Activated B cell treated with CpG ODN at 0.5 μM for 24 hours (primary cell): Measurements from ENCODE around the gene NOS1AP. TPM values are rescaled to one million over a fixed set of nuclear protein-coding genes. Genes with fewer than 3 reads are reported as not detected.

ENCODE experiments used
- ATAC-seq: fragments of 200-7000 bp; cut with Tn5 transposase; one replicate; pipeline ENCODE4 v1.10.0; 2021; ENCODE audit warnings: low read depth, mild to moderate bottlenecking, moderate library complexity
- CTCF ChIA-PET: fragments of 350-600 bp; sonication (Branson Sonifier 250); formaldehyde crosslinking; loops from one replicate; lab custom pipeline; 2021; ENCODE audit warnings: antibody characterized with exemption; lab: Charles Lee
- POLR2A ChIA-PET: fragments of 350-600 bp; sonication (Branson Sonifier 250); formaldehyde crosslinking; loops from one replicate; lab custom pipeline; 2021; ENCODE audit warnings: antibody characterized with exemption; lab: Charles Lee
- DNase-seq: peaks from one replicate; pipeline ENCODE4 v3.0.0; 2022
- H3K27ac Mint-ChIP-seq: one replicate; pipeline ENCODE4 v1.8.0; 2020; ENCODE audit warnings: mixed read lengths
- H3K27me3 Mint-ChIP-seq: one replicate; pipeline ENCODE4 v1.8.0; 2021; ENCODE audit warnings: mixed read lengths
- H3K36me3 Mint-ChIP-seq: one replicate; pipeline ENCODE4 v1.8.0; 2021; ENCODE audit warnings: low read depth, mixed read lengths
- H3K4me1 Mint-ChIP-seq: one replicate; pipeline ENCODE4 v1.8.0; 2021; ENCODE audit warnings: mixed read lengths
- H3K4me3 Mint-ChIP-seq: one replicate; pipeline ENCODE4 v1.8.0; 2020; ENCODE audit warnings: mild to moderate bottlenecking, mixed read lengths
- H3K9me3 Mint-ChIP-seq: one replicate; pipeline ENCODE4 v1.8.0; 2020; ENCODE audit warnings: mixed read lengths
- intact Hi-C: fragments of 100-400 bp; cut with micrococcal nuclease; formaldehyde crosslinking; loops from one replicate; pipeline ENCODE4 v1.15.1; 2024
- total RNA-seq: library from RNA; stranded (reverse); gene quantifications from 2 replicates; pipeline ENCODE4 v1.2.3, GENCODE V29; 2022
- TF ChIP-seq, protein P1 (sequence below): fragments of 200-600 bp; IDR thresholded peaks from one replicate; pipeline ENCODE4 v1.8.0; 2022; ENCODE audit warnings: antibody characterized with exemption, mild to moderate bottlenecking

The NOS1AP gene
- total RNA-seq, 1 donor from 2014 or later = not detected

DNA sequence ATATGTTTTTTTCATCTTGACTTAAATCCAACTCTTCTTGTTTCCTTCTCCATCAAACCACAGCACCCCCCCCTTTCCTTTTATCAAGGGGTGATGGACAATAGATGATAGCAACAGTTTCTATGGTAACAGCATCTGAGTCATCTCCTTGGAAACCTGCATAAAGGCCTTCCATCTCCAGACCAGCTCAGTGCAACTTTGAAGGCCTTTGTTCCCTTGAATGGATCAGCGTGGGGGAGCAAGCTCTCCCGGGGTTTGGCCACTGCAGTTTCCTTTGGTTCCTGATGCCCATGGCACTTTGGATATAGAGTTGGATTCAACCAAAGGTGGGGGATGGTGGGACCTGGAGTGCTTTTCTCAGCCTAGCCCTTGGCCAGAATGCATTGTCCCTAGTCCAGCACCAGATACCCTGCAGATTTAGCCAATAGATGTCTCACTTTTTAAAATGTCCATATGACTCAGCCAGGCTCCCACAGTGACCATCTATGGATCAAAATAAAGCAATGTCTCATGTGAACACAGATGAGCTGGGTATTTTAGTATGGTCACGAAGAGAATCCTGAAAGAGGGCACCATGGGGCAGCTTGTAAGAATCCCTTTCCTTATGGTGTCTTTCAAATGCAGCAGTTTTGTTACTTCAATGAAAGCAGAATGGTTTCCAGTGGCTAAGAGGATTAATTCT, 179.5 kb downstream of the NOS1AP start:
- no peak overlapping the region for H3K4me3 Mint-ChIP-seq
- ChIA-PET CTCF (no interaction called here), POLR2A (no interaction called here)

DNA sequence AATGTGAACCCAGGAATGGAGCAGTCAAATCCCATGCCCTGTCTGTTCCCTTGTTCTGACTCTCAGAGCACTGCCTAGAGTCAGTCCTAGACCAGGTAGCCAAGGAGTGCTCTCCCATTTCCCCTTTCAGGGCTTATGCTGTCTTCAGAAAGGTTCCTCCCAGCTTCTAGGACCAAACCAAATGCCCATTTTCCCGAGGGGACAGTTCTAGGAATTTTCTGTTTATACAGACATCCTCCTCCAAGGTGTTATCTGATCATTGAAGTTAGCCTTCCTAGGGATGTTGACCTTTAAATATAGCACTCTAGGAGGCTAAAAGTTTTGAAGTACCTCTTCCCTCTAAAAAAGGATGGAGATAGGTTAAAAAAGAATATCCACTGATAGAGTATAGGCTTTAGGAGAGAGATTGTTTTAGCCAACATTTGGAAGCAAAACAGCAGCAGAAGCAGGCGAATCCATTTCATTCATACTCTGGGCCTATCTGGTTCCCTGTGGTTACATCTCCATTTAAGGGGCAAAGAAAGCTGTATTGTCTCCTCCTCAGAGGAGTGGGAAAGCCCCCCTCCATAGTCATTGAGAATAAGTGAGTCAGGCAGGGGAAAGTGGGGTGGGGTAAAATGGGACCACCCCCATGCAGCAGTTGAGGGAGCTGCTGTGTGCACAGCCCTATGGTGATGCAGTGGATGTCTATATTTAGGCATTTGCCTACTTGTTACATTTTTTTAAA, 180.7 kb downstream of the NOS1AP start:
- H3K4me3 Mint-ChIP-seq = no peak overlapping the region
- TF ChIP-seq, protein P1, sequence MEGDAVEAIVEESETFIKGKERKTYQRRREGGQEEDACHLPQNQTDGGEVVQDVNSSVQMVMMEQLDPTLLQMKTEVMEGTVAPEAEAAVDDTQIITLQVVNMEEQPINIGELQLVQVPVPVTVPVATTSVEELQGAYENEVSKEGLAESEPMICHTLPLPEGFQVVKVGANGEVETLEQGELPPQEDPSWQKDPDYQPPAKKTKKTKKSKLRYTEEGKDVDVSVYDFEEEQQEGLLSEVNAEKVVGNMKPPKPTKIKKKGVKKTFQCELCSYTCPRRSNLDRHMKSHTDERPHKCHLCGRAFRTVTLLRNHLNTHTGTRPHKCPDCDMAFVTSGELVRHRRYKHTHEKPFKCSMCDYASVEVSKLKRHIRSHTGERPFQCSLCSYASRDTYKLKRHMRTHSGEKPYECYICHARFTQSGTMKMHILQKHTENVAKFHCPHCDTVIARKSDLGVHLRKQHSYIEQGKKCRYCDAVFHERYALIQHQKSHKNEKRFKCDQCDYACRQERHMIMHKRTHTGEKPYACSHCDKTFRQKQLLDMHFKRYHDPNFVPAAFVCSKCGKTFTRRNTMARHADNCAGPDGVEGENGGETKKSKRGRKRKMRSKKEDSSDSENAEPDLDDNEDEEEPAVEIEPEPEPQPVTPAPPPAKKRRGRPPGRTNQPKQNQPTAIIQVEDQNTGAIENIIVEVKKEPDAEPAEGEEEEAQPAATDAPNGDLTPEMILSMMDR = no peak
- intact Hi-C loops = no loop called here
- H3K36me3 Mint-ChIP-seq = no peaks in the 10 kb centered on the region
- peaks cover 14% of the 10 kb centered on the region for H3K27me3 Mint-ChIP-seq
- no peak overlapping the region for H3K27ac Mint-ChIP-seq
- no peaks in the 10 kb centered on the region for H3K9me3 Mint-ChIP-seq
- CTCF ChIA-PET = no interaction called here
- ATAC-seq = no peak
- no peaks in the 10 kb centered on the region for H3K4me1 Mint-ChIP-seq
- POLR2A ChIA-PET = no interaction called here
- DNase-seq = no peak

More for the DNA sequence above, 179.5 kb downstream of the NOS1AP start:
- Mint-ChIP-seq H3K36me3 (no peaks in the 10 kb centered on the region), H3K27ac (no peak overlapping the region), H3K4me1 (no peaks in the 10 kb centered on the region), H3K9me3 (no peaks in the 10 kb centered on the region), H3K27me3 (peaks cover 6% of the 10 kb centered on the region)
- ATAC-seq (no peak), DNase-seq (no peak)
- TF ChIP-seq, protein P1 = no peak
- intact Hi-C loops = no loop called here

GRCh38 chr1:162251102-162251501, 181.6 kb downstream of the NOS1AP start:
- ATAC-seq = no peak
- Mint-ChIP-seq H3K36me3 (no peaks in the 10 kb centered on the region), H3K4me1 (no peaks in the 10 kb centered on the region), H3K27me3 (peaks cover 12% of the 10 kb centered on the region), H3K4me3 (no peak overlapping the region), H3K27ac (no peak overlapping the region), H3K9me3 (no peaks in the 10 kb centered on the region)
- no peak for DNase-seq
- POLR2A ChIA-PET = no interaction called here
- CTCF ChIA-PET = no interaction called here
- intact Hi-C loops = no loop called here
- TF ChIP-seq, protein P1 = no peak

- DNase-seq = no peak
- ChIA-PET CTCF (no interaction called here), POLR2A (no interaction called here)
- no peaks in the 10 kb centered on the region for H3K4me1 Mint-ChIP-seq
- intact Hi-C loops = no loop called here
- H3K36me3 Mint-ChIP-seq = no peaks in the 10 kb centered on the region
- ATAC-seq = no peak
- H3K9me3 Mint-ChIP-seq = no peaks in the 10 kb centered on the region
- H3K27me3 Mint-ChIP-seq = peaks cover 11% of the 10 kb centered on the region
- TF ChIP-seq, protein P1 = no peak
- H3K4me3 Mint-ChIP-seq = no peak overlapping the region
- H3K27ac Mint-ChIP-seq = no peak overlapping the region
Measured at GRCh38 chr1:162252214-162252613, 182.7 kb downstream of the NOS1AP start.

GRCh38 chr1:162253790-162254189, 184.3 kb downstream of the NOS1AP start:
- H3K36me3 Mint-ChIP-seq = no peaks in the 10 kb centered on the region
- peaks cover 14% of the 10 kb centered on the region for H3K27me3 Mint-ChIP-seq
- ChIA-PET CTCF (no interaction called here), POLR2A (no interaction called here)
- no peak overlapping the region for H3K4me3 Mint-ChIP-seq
- H3K27ac Mint-ChIP-seq = no peak overlapping the region
- no peaks in the 10 kb centered on the region for H3K9me3 Mint-ChIP-seq
- TF ChIP-seq, protein P1 = no peak
- no peak for ATAC-seq
- DNase-seq = no peak
- no peaks in the 10 kb centered on the region for H3K4me1 Mint-ChIP-seq
- intact Hi-C loops = no loop called here
